Keratinocyte (primary cell): ENCODE measurements around the gene ADAMTS6. TPM values are rescaled to one million over a fixed set of nuclear protein-coding genes. Genes with fewer than 3 reads are reported as not detected.

Experiments
- DNase-seq: peaks from one replicate; pipeline ENCODE4 v3.0.0-alpha.2; 2011; ENCODE audit warnings: low read depth, missing footprints, low spot score
- FAIRE-seq: peaks from 2 replicates; lab custom pipeline; 2011; peaks lifted over from hg19 to GRCh38; lab: Jason Lieb, UNC
- H2AFZ ChIP-seq: 2 replicates; pipeline ENCODE4 v1.6.0; 2012; ENCODE audit warnings: low read length, control low read depth, inconsistent platforms; ENCODE audit not compliant: control insufficient read depth
- H3K27ac ChIP-seq: 2 replicates; pipeline ENCODE4 v1.5.1; 2011; ENCODE audit warnings: low read length; ENCODE audit not compliant: control insufficient read depth, insufficient read depth
- H3K27me3 ChIP-seq: 3 replicates; pipeline ENCODE4 v1.6.0; 2011; ENCODE audit warnings: low read length; ENCODE audit not compliant: control insufficient read depth, insufficient read depth; ENCODE audit errors: extremely low read depth
- H3K36me3 ChIP-seq, 2 experiments: 2 replicates in 1 of 2; 3 replicates in 1 of 2; pipeline ENCODE4 v1.5.1; 2011; ENCODE audit warnings: low read length in 2 of 2, mild to moderate bottlenecking in 1 of 2; ENCODE audit not compliant: control insufficient read depth in 2 of 2, insufficient read depth in 2 of 2; ENCODE audit errors: extremely low read depth in 1 of 2
- H3K4me1 ChIP-seq: 3 replicates; pipeline ENCODE4 v1.5.1; 2011; ENCODE audit warnings: low read length; ENCODE audit not compliant: control insufficient read depth, insufficient read depth; ENCODE audit errors: extremely low read depth
- H3K4me2 ChIP-seq: 3 replicates; pipeline ENCODE4 v1.6.0; 2011; ENCODE audit warnings: low read depth, low read length; ENCODE audit not compliant: control insufficient read depth, insufficient read depth; ENCODE audit errors: extremely low read depth
- H3K4me3 ChIP-seq, 3 experiments: fragments of 200-600 bp in 1 of 3; sonication (generic) in 1 of 3; 2 replicates in 2 of 3; 3 replicates in 1 of 3; pipeline ENCODE4 v1.5.1; 2011 to 2016; ENCODE audit warnings: low read length in 3 of 3, mild to moderate bottlenecking in 3 of 3, control low read depth in 2 of 3, inconsistent platforms in 1 of 3, low read depth in 1 of 3, mixed read lengths in 1 of 3, mixed run types in 1 of 3, moderate library complexity in 1 of 3; ENCODE audit not compliant: control insufficient read depth in 2 of 3, insufficient read depth in 2 of 3; ENCODE audit errors: extremely low read depth in 1 of 3
- H3K79me2 ChIP-seq: 2 replicates; pipeline ENCODE4 v1.6.0; 2012; ENCODE audit warnings: low read length; ENCODE audit not compliant: control insufficient read depth, insufficient read depth
- H3K9ac ChIP-seq: 3 replicates; pipeline ENCODE4 v1.6.0; 2011; ENCODE audit warnings: low read length; ENCODE audit not compliant: control insufficient read depth, insufficient read depth; ENCODE audit errors: extremely low read depth
- H3K9me1 ChIP-seq: 3 replicates; pipeline ENCODE4 v1.6.0; 2011; ENCODE audit warnings: low read length; ENCODE audit not compliant: control insufficient read depth, insufficient read depth; ENCODE audit errors: extremely low read depth
- H3K9me3 ChIP-seq: 2 replicates; pipeline ENCODE4 v1.5.1; 2012; ENCODE audit warnings: low read depth, low read length; ENCODE audit not compliant: control insufficient read depth
- H4K20me1 ChIP-seq: 3 replicates; pipeline ENCODE4 v1.6.0; 2011; ENCODE audit warnings: low read length; ENCODE audit not compliant: control insufficient read depth, insufficient read depth; ENCODE audit errors: extremely low read depth
- EZH2 ChIP-seq: IDR thresholded peaks from one replicate; pipeline ENCODE4 v1.6.1; 2012; ENCODE audit warnings: inconsistent platforms, mild to moderate bottlenecking, low read length, moderate library complexity
- dilution Hi-C: fragments of 300-500 bp; cut with MboI; formaldehyde crosslinking; loops from one replicate; pipeline ENCODE4 v1.7.0; 2020; ENCODE audit warnings: low sequenced_read_pairs; ENCODE audit not compliant: extremely low pct_ligation_motif_present
- polyA plus RNA-seq, 5 experiments: library from polyadenylated mRNA; depleted of rRNA in 3 of 5; stranded (reverse) in 3 of 5; stranded (forward) in 1 of 5; unstranded in 1 of 5; fragments of >200 nt; gene quantifications; 1 replicate in 1 of 5; 2 replicates in 3 of 5; 3 replicates in 1 of 5; pipeline versions ENCODE4 v1.2.1 to v1.2.3, GENCODE V29; 2011 to 2012; ENCODE audit warnings: missing spikeins in 2 of 5, low read depth in 1 of 5, low replicate concordance in 1 of 5
- TF ChIP-seq, protein P1 (sequence below), 3 experiments: IDR thresholded peaks in 1 of 3; conservative IDR thresholded peaks in 1 of 3; optimal IDR thresholded peaks in 1 of 3; 2 replicates in 2 of 3; 3 replicates in 1 of 3; pipeline versions ENCODE3 to v1.5.1; 2011; ENCODE audit warnings: low read length in 3 of 3, mild to moderate bottlenecking in 3 of 3, moderate library complexity in 2 of 3, control low read depth in 1 of 3, inconsistent platforms in 1 of 3; ENCODE audit not compliant: insufficient read depth in 2 of 3; ENCODE audit errors: extremely low read depth in 1 of 3

The ADAMTS6 gene
- polyA plus RNA-seq, 1 donor (not counting 4 experiments of a cell fraction or from before 2014, with no cell fraction given) = 10.9 TPM

DNA sequence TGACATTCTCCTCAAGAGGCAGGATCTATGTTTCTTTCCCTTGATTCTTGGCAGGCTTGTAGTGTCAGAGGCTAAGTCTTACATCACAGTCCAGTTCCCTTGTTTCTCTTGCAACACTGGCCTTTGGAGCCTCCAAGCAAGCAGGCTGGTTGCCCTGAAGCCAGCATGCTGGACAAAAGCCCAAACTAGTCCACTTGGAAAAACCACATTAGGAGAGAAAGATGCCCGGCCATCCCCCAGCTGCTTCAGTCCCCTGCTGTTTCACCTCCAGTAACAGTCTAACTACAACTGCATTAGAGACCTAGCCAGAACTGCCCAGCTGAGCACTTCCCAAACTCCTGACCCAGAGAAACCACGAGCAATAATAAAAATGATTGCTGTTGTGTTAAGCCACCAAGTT lies 87.6 kb downstream of the ADAMTS6 start:
- no peak overlapping the region for H2AFZ ChIP-seq
- FAIRE-seq (peak; percentile 60), DNase-seq (no peak)
- H3K4me1 ChIP-seq = no peaks in the 10 kb centered on the region
- no peak overlapping the region for H3K4me3 ChIP-seq
- no peak overlapping the region for H3K27ac ChIP-seq
- H3K9me1 ChIP-seq = no peaks in the 10 kb centered on the region
- H3K79me2 ChIP-seq = no peaks in the 10 kb centered on the region
- dilution Hi-C loops = no loop called here
- no peaks in the 10 kb centered on the region for H4K20me1 ChIP-seq
- H3K9ac ChIP-seq = no peak overlapping the region
- no peaks in the 10 kb centered on the region for H3K27me3 ChIP-seq
- no peak overlapping the region for H3K4me2 ChIP-seq
- H3K9me3 ChIP-seq = no peaks in the 10 kb centered on the region
- no peak for TF ChIP-seq EZH2
- TF ChIP-seq, protein P1, sequence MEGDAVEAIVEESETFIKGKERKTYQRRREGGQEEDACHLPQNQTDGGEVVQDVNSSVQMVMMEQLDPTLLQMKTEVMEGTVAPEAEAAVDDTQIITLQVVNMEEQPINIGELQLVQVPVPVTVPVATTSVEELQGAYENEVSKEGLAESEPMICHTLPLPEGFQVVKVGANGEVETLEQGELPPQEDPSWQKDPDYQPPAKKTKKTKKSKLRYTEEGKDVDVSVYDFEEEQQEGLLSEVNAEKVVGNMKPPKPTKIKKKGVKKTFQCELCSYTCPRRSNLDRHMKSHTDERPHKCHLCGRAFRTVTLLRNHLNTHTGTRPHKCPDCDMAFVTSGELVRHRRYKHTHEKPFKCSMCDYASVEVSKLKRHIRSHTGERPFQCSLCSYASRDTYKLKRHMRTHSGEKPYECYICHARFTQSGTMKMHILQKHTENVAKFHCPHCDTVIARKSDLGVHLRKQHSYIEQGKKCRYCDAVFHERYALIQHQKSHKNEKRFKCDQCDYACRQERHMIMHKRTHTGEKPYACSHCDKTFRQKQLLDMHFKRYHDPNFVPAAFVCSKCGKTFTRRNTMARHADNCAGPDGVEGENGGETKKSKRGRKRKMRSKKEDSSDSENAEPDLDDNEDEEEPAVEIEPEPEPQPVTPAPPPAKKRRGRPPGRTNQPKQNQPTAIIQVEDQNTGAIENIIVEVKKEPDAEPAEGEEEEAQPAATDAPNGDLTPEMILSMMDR (optimal IDR thresholded peaks at IDR 0.05 in 1 of 3, IDR thresholded peaks at IDR 0.05 in 1 of 3, conservative IDR thresholded peaks at IDR 0.05 in 1 of 3; ENCODE audit: extremely low read depth in 1 of 3, insufficient read depth in 2 of 3, low read length in 3 of 3) = no peak
- peaks cover 0 to 4% of the 10 kb centered on the region in 2 experiments for H3K36me3 ChIP-seq

DNA sequence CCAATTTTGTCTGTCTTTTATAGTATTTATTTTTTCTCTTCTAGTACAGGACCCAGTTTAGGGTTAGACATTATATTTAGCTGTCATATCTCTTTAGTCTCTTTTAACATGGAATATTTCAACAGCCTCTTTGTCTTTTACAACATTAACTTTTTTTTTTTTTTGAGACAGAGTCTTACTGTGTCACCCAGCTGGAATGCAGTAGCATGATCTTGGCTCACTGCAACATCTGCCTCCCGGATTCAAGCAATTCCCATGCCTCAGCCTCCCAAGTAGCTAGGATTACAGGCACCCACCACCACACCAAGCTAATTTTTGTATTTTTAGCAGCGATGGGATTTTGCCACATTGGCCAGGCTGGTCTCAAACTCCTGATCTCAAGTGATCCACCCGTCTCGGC lies 90.1 kb downstream of the ADAMTS6 start:
- H3K4me3 ChIP-seq = no peak overlapping the region
- H3K27me3 ChIP-seq = no peaks in the 10 kb centered on the region
- peaks cover 0 to 4% of the 10 kb centered on the region in 2 experiments for H3K36me3 ChIP-seq
- FAIRE-seq (no peak), DNase-seq (no peak)
- TF ChIP-seq, protein P1 (optimal IDR thresholded peaks at IDR 0.05 in 1 of 3, IDR thresholded peaks at IDR 0.05 in 1 of 3, conservative IDR thresholded peaks at IDR 0.05 in 1 of 3; ENCODE audit: extremely low read depth in 1 of 3, insufficient read depth in 2 of 3, low read length in 3 of 3) = no peak
- TF ChIP-seq EZH2 = no peak
- no peaks in the 10 kb centered on the region for H3K79me2 ChIP-seq
- no peaks in the 10 kb centered on the region for H3K4me1 ChIP-seq
- H3K9me3 ChIP-seq = no peaks in the 10 kb centered on the region
- no peak overlapping the region for H3K4me2 ChIP-seq
- no peaks in the 10 kb centered on the region for H4K20me1 ChIP-seq
- H3K9ac ChIP-seq = no peak overlapping the region
- H2AFZ ChIP-seq = no peak overlapping the region
- no peak overlapping the region for H3K27ac ChIP-seq
- H3K9me1 ChIP-seq = no peaks in the 10 kb centered on the region
- dilution Hi-C loops = no loop called here
